ENCODE results near the gene HSD17B13.

Gene HSD17B13

GRCh38 chr4:87258677-87259076, 64.0 kb downstream of the HSD17B13 start:
- DNase-seq = no peak

- DNase-seq = no peak
Measured at GRCh38 chr4:87257523-87257922, 65.2 kb downstream of the HSD17B13 start.

GRCh38 chr4:87255755-87256154, 66.9 kb downstream of the HSD17B13 start:
- no peak for DNase-seq
